ENCODE results near the gene BHLHE40.

DNA sequence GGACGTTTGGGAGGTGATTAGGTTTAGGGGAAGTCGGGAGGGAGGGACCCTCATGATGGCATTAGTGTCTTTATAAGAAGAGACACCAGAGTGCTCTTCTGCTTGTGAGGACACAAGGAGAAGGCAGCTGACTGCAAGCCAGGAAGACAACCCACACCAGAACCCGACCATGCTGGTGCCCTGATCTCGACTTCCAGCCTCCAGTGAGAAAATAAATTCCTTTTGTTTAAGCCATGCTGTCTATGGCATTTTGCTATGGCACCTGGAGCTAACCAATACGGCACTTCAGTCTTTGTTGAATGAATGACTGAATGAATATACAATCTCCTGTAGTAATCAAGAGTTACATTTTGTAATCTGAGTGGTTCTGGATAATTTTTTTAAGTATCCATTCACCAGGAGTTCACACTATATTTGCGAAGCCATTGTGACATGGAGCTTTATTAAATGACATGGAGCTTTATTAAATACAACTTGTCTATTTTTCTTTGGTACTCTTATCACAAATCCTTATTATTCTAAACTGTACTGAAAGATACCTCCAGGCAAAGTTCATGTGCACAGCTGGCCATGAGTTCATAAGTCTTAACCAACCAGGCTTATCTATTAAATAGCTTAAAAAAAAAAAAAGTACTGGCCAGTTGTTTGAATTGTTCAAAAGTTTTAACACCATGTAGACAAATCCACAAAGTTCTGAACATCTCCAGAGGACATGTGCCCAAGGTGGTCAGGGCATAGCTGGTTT, 24.8 kb upstream of the BHLHE40 start:
- TF ChIP-seq POLR2A (IDR thresholded peaks at IDR 0.05) = no peak
- TF ChIP-seq POLR2AphosphoS5 (IDR thresholded peaks at IDR 0.05; ENCODE audit: insufficient read depth in 1 of 2, low read depth in 1 of 2) = no peak
